HG03469 (cell line): Measurements from ENCODE around the gene HOXB7.

Experiments used
- ATAC-seq: cut with Tn5 transposase; IDR thresholded peaks from one replicate; pipeline ENCODE4 v1.9.1; 2021; ENCODE audit warnings: mild to moderate bottlenecking, moderate library complexity, moderate number of reproducible peaks; ENCODE audit not compliant: unreplicated experiment

Gene HOXB7

DNA sequence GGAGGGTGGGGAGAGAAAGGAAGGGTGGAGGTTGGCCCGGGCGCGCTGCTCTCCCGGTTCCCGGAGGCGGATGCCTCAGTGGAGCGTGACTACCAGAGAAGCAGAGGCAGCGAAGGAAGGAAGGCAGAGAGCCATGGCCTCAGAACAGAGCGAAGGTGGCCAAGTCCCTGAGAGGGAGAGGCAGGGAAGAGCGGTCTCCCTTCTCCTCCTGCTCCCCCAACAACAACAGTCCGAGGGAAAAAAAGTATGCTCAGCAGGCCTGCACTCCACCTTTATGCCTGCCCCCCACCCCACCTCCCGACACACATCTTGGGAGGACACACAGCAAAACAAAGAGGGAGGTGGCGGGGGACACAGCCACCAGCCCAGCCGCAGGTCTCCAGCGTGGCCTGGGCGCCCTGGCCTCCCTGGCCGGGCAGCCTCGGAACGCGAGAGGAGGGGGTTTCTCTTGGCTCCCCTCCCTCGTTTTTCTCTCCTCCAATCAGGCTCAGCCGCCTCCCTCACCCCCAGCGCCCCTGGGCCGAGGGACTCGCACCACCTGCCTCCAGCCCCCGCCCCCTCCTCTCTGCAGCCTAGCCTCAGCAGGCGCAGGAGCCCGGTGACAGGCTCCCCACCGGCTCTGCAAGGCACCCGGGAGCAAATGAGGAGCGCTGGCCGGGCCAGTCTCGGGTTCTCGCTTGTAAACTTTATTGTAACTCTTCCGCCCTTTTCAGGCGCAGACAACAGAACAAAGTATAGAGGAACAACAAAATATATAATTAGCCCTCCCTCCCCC lies 1.1 kb upstream of the HOXB7 start:
- no peak for ATAC-seq

DNA sequence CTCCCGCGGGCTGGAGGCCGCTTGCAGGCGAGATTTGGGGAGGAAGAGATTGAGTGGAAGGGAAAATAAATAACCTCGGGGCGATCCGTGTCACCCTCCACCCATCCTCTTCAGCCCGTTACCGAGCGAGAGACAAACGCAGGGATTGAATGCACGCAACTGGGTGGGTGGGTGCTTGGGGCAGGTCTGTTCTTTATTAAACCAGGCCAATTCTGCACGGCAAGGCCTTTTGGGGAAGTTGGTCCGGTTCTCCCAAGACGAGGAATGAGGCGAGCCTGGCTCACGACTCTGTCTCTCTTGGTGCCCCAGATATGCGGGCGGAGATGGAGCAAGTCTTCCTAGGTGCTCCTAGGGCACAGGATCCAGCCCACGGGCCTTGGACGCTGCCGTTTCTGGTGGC lies 396 bp upstream of the HOXB7 start:
- ATAC-seq, result no peak

DNA sequence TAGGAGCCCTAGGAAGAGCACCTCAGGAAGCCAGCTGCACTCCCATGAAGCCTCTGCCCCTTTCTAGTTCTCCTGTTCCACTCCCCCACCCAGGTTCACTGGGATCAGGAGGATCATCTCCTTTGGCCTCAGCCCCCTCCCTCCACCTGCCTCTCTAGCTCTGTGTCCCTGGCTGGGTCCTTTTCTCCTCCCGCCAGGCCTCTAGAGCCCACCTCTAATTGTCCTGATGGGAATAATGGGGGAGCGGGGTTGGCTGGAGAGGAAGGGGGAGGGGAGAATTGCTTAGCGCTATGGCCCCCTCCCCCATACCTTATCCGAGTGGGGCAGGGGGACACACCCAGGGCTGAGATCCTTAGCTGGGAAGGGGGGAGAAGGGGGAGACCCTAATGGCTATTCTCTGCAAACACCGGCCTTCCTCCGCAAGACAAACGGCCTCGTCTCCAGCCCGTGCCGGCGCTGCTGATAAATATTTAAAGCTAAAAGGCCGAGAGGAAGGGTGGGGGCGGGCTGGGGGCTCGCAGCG lies 997 bp downstream of the HOXB7 start:
- no peak for ATAC-seq

DNA sequence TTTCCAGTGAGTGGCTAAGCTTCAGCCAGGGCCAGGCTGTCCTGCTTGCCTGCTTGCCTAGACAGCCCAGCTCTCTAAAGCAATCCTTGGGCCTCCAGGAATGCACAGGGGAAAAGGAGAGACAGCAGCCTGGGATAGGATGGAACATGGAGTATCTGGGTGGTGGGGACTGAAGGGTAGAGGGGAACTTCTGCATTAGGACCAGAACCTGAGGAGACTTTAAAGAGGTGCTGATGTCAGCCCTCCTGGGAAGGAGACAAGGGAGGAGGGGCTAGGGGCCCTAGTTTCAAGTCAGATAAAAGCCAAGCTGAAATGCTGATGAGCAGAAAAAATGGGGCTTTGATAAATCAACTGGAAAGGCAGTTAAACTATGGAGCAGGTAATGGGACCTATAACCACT lies 1.8 kb downstream of the HOXB7 start:
- ATAC-seq, result no peak

DNA sequence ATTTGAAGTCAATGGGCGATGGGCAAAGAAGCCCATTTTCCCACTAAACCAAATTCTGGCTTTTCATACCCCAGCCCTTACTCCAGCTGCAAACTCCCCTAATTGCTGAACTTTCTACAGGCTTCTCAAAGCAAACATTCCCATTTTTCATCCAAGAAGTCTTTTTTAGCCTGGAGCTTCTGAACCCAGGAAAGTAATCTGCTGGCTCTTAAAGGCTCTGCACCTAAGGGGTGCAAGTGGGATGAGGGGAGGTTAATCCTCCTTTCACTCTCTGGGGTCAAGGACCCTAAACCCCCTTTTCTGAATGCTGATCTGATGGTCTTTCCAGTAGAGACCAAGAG lies 2.4 kb downstream of the HOXB7 start:
- no peak for ATAC-seq

DNA sequence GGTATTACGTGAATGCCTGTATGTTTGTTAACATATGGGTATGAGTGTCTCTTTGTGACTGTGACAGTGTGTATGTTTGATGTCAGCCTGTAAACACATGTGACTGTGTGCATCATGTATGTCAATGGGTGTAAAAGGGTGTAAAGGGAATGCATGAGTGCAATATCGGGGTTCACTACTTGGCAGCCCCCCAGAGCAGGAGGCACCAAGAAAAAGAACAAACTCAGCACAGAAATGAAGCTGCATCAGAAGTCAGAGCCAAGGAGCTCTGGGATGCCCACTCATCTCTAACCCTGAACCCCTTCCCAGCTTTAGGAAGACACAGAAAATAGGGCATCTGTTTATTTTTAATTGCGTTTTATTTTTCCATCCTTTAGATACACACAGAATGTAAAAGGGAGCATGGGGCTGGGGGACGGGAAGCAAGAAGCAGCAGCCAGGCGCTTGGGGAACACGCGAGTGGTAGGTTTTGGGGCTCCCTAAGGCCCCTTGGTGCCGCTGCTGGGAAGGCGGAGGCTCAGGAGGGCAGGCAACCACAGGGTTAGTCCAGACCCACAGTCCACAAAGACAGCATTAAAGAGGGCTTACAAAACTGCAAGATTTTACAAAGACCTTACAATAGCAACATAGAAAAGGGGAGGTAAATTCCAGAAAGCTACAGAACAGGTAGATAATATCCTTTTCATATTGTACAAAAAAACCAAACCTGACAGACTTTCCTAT lies 3.8 kb downstream of the HOXB7 start:
- no peak for ATAC-seq

DNA sequence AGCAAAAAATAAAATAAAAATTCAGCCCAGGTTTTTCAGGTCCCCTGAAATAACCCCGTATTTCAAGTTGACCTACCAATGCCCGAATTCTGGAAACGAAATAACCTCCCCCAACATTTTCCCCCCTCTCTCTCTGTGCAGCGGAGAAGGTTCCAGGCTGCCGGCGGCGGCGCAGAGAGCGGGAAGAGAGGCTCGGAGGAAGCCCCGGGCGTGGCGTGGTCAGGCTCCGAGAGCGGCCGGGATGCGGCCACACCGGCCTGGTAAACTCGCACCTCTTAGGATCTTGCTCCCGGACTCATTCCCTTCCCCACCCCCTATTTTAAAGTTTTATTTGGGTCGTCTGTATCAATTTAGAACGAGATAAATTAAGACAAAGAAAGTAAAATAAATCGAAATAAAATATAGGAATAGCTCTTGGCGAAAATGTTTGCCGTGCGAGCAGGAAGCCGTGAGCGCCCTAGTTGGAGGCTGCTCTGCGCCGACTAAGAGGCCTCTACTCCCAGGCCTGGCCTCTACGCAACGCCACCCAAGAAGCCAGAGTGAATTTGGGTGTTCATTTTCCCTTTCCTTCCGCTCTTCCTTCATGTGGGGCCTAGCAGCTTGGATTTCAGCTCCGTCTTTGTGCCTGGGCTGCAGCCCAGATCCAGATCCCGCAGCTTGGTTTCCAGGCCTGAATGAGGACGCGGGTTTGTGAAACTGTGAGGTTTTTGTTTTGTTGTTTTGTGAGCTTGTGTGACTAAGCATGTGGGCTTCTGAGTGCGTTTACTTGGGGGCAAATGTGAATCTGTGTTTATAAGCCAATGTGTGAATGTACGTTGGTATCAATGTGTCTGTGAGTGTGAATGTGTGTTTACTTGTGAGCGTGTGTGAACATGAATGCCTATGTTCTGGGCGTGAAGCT lies 4.6 kb downstream of the HOXB7 start:
- ATAC-seq, result no peak

DNA sequence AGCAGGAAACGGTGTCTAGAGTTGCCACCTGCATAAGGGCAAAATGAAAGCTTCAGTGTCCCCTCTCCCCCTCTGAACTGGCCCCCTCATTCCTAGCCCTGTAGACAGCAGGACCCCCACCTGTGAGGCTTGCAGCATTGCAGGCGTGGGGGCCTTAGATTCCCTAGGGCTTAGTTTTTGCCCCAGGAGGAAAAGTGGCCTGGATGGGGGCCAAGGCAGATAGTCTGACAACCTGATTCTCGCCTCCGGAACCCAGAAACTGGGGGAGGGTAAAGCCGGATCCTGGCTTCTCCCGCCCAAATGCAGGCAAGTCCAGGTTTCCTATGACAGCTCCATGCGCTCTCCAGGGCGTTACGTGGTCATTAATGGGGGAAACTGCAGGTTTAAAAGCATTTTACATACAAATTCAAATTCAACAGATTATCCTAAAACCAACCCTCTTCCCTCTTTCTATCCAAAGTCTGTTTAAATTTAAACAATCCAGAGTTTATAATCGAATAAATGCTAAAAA lies 5.4 kb downstream of the HOXB7 start:
- no peak for ATAC-seq

DNA sequence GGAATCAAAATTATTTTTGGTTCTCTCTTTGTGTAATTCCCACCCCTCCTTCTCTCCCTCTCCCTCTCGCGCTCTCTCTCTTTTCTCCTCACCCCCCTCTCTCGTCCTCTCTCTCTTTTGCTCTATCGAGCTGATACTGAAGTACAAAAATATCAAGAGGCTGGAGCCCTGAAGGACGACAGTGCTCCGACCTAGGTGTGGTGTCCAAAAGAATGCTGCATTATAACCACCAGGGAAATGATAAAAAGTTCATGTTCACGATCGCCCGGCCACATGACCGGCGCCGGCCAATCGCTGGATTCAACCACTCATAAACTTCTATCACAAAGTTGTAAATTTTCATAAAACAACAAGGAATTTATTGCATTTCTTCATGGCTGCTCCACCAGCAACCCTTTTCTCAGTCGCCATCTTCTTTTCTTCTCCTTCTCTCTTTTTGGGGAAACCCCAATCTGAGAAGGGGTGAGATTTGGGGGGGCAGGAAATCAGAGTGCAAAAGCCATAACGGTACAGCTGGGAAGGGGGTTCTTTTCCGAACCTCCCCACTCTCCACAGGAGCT lies 6.0 kb downstream of the HOXB7 start, which contains the start of gene HOXB6:
Gene HOXB6 (minus strand): TSS at position 217 of the 560 bp plus-strand sequence. CDS start 6,836 bp downstream, outside the sequence.
- no peak for ATAC-seq

DNA sequence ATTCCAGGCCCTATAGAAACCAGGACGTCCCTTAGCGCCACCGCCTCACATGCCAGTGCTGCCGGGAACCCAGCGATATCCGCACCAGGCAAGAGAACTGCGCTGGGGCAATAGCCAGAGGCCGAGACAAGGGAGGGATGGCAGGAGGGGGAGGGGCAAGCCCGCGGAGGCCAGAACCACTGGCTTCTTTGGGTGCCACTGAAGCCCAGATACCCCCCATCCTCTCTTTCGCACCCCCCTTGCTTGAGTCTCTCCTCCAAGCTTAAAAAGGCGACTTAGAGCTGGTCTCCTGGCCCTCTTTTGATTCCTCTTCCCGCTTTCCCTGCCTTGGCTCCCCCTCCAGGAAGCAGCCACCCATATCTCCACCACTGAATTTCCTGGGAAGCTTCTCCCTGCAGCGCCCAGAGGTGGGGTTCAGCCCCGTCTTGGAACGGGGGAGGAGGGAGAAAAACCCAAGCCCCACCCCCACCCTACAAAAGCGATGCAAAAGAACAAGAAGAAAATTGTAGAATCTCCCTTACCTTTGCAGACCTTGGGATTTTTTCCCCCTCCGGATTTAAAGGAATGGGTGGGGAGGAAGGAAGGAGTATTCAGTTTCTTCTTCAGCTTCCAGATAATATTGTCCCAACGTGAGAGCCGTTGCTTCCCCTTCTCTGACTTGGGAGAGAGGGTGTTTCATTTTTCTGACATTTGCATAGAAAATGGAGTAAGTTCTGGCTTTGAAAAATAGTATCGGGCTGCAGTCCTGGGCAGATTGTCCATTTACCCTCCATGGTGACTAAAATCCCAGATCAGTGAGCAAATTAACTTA lies 6.7 kb downstream of the HOXB7 start:
- no peak for ATAC-seq

DNA sequence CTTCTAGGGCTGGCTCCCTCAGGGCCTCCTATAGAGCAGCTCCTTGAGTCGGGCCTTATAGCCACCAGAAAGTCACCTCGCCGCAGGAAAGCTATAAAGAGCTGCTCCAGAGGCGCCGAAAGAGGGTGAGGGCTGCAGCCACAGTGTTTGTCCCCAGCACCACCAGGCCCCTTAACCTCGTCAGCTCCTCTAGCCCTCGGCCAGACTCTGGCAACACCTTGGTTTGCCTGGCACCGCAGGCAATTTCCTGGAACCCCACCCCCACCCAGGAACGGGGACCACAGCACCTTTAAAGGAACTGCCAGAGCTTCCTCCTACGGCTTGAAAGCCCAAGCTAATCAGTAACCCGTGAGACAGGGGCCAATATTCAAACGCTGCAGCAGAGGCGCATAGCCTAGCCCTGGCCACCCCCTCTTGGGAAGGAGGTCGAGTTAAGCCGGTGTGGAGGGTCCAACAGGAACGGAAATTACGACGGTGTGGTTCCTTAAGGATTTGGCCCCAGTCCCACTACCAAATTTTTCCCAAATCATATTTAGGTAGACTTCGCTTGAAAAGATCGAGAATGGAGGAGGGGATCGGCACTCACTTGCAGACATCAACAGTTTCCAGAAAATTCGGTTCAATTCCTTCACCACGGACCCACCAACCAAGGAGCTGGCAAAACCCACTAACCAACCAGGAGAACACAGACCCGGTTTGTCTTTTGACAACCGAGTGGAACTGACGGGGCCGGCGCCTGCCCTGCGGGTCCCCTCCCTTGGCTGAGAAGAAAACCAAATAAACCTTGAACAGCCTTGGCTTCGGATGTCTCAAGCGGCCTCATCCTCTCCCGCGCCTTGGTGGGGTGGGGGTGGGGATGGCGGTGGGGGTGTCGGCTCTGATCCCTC lies 9.0 kb downstream of the HOXB7 start:
- ATAC-seq, result no peak

DNA sequence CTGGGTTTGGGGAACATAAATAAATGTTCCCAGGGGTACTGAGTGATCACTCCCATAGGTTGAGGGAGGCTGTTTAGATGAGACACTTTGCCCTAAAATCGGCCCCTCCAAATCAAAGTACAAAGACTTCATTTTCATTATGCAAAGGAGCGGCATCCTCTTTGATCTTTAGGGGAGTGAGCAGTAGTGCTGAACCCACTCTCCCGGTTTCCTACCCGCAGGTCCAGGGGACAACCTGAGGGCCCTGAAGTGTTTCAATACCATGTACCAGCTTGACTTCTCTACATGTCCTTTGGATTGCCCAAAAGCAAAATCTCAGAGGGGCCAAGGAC lies 9.6 kb downstream of the HOXB7 start:
- ATAC-seq, result no peak

DNA sequence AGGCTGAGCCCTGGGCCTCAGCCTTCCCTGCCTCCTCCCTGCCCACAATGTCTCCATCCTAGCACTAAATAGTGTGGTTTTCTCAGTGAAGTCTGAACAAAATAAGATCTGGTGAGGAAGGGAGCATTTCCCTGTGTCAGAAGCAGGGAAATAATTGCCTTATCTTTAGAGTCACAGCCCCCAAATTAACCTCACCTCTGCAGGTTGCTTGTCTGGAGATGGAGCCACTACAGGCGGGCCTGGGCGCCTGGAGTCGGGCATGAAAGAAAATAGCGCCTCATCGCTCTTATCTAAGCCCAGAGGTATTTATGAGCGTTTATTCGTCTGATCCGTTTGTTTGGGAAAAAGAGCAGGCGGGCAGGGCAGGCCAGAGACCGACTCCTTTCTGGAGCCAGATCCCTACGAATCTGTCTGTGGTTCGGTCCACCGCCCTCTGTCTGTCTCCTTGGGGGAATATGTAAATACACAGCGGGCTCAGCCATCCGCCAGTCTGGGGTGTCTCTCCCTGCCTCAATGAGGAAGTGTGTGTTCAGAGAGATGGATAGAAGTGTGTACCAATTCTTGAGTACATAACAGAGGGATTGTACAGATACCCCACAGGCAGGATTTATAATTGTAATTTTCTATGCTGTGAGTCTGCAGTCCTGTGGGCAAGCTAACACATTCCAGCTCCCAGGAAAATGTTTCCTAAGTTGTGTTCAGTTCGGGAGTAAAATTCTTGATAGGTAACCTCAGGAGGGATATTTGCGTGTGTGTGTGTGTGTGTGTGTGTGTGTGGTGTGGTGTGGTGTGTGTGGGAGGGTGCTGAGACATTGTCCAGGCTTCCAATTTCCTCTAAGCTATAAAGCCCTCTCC lies 10.3 kb downstream of the HOXB7 start:
- ATAC-seq, result no peak

DNA sequence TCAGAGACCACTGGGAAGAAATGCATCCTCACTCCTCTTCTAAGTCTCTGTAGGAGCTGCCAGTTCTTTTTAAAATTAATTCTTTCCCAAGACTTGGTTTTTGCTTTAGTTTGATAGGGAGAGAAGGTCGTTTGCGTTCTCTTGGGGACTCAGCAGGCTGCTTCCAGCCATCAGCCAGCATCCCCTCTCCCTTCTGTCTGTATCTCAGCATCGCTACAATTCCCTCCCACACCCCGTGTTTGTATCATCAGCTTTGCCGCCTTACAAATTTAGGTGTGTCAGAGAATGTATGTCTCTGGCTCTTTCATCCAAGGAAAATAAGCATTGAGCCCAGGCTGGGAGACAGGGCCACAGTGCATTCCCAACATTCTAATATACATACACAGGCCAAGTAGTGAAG lies 11.5 kb downstream of the HOXB7 start:
- no peak for ATAC-seq

DNA sequence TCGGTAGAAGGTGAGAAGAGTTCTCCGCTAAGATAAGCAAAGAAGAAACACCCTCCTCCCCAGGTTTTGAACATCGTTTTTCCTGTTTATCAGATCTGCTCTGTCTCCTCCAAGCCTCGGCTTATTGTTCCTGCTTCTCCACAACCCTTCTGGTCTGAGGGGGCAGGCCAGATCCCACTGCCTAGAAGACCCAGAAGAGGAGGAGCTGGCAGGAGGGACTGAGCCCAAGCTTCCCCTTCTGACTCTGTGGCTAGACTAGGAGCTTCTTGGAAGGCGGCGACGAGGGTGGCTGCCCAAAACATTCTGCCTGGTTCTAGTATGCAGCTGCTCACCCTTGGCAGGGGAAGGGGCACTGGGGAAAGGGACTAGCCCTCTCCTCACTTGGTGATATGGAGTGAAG lies 12.1 kb downstream of the HOXB7 start:
- no peak for ATAC-seq

DNA sequence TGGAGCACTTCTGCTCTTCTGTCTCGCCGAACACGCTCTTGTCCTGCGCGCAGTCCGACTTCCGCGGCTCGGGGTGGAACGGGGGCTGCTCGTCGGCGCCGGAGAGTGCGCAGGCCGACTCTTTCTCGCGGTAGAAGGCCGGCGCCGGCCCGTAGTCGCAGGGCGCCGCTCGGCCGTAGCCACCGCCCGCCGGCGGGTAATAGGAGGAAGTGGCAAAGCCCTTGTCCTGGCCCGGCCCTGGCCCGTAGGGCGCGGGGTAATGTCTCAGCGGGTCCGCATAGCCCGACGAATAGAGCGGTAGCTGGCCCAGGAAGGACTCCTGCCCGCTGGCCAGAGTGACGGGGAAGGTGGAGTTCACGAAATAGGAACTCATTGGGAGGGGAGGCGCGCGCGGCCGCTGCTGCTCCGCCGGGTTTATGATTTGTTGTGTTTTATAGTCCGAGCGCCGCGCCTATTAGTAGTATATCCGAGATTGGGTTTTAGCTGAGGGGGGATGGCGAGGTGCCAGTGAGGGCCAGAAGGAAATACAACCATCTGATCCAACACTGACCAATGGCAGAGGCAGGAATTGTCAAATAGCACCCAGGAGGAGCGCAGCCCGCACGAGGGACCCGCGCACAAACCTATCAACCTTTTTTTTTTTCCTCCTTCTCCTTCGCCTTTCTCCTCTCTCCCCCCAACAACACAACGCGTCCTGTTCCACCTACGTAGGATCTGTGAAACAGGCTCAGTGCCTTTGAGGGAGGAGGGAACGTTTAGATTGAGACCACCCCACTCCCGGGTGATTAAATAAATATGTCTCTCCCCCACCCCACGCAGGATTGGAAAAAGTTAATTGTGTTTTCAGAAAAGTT lies 12.8 kb downstream of the HOXB7 start:
- ATAC-seq, result no peak

DNA sequence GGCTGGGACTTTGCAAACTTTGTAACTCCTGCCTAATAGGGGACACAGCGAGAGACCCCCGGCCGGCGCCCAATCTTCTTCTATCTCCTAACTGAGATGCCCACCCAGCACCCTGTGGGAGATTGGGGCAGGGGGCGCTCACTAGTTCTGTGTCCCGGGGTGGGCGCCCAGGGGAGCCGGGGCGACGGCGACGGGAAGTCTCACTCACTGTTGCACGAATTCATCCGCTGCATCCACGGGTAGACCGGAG lies 13.4 kb downstream of the HOXB7 start:
- no peak for ATAC-seq
